ENCODE measurements around the gene KIF3C.
"Not testable (repeated sequence)": the region's sequence is repeated elsewhere in the genome, so short reads cannot be mapped to it uniquely, and the experiment has no call there.

KIF3C gene

GRCh38 chr2:25982273-25982967 lies at the start of gene KIF3C:
Gene KIF3C, minus strand, starts transcription at chr2:25982497. Its CDS starts 580 bp downstream, at chr2:25981917.
- DNase-seq, result peak; percentile 81

DNA sequence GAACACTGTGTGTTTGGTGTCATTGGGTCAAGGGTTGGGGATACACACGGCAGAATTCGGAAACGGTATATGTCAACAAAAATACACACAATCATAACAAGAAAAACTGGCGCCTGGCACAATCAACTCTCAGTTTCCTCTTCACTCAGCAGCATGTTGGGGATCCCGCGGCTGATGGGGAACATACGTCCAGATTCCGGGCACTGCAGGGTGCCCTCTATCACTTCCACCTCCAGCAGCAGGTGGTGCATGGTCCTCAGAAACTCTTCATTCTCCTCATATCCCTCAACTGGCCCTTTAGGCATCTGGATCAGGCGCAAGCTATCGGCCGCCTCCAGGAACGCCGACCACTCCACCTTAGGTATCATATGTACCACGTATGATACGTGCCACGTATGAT lies 45.8 kb upstream of the KIF3C start:
- DNase-seq, result not testable (repeated sequence)

- DNase-seq, result no peak
Measured at GRCh38 chr2:26025509-26025908, 43.2 kb upstream of the KIF3C start.

- no peak for DNase-seq
Measured at GRCh38 chr2:26024260-26024659, 42.0 kb upstream of the KIF3C start.

DNA sequence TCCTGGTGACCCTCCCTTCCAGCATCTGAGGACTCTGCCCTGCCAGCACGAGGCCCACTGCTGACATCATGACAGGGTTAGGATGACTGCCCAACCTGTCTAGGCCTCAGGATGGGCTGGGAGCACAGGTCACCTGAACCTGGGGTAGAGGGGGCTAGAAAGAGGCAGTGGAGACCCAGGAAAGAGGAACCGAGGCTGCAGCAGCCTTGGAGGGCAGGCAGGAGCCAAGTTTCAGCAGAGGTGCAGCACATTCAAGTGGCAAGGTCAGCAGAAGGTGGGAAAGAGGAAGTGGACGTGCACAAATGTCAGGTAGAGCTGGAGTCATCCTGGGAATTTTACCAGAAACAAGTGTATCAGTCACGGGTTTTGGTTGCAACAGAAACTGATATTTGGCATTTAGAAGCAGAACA lies 37.9 kb upstream of the KIF3C start:
- DNase-seq, result no peak

- DNase-seq, result peak; percentile 83
Measured at GRCh38 chr2:26018184-26019055, 36.1 kb upstream of the KIF3C start.

DNA sequence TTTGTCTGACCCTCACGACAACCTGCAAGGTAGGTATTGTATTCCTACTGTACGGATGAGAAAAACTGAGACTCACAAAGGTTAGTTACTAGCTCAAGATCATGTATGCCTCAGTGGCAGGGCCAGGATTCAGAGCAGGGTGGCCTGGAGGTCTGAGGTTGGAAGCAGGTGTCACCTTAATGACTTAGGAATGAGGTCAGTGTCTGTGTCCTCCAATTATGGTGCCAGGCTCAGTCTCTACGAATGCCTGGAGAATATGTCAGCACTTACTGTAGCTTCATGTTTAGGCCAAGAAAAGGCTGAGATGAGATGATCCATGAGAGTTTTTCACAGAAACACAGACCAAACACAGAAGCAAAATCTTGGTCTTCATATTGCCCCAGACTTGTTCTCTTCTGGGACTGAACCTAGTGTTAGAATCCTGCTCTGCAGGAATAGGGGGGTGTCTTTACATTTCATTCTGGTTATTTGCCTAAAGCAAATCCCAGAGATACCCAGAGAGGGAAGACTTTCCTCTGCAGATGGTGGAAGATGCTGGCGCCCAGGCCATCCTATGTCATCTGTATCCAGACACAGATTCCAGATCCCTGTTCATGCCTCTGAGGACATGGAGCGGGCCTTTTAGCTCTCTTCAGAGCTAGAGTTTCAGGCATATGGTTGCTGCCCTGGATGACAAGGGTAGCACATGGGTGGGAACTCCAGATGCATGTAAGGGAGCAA lies 35.3 kb upstream of the KIF3C start:
- no peak for DNase-seq

DNA sequence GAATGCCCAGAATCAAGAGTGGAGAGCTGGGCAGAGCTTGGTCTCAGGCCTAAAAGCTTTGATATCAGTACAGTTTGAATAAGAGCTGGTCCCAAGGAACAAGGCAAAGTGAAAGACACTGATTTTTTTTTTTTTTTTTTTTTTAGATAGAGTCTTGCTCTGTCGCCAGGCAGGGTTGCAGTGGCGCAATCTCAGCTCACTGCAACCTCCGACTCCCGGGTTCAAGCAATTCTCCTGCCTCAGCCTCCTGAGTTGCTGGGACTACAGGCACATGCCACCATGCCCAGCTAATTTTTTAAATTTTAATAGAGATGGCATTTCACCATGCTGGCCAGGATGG lies 34.4 kb upstream of the KIF3C start:
- DNase-seq, result not testable (repeated sequence)

DNA sequence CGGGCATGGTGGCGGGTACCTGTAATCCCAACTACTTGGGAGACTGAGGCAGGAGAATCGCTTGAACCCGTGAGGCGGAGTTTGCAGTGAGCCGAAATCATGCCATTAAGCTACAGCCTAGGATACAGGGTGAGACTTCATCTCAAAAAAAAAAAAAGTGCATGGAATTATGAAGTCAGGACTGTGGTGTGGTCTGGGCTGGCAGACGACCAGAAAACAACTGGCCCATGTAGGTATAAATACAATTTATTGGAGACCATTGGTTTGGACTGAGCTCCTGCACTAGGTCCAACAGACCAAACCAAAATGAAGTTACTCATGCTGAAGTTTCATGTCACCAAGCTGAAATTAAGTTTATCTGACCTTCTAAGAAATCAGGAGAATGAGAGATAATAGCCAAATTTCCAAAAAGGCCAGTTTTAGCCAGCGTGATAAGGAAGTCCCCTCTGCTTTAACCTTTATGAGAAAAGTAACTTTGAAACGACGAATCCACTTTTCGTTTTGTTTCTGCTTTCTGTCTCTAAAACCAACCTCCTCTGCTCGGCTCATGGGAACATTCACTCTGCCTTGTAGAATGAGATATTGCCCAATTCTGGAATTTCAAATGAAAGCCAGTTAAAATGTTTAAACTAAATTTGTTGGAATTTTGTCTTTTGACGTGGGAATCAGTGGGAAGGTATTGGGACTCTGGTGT lies 33.9 kb upstream of the KIF3C start:
- no peak for DNase-seq

- no peak for DNase-seq
Measured at GRCh38 chr2:26013668-26014067, 31.4 kb upstream of the KIF3C start.

- DNase-seq, result peak; percentile 35
Measured at GRCh38 chr2:26011990-26012856, 29.9 kb upstream of the KIF3C start.

GRCh38 chr2:26011609-26011989 lies 29.3 kb upstream of the KIF3C start:
- no peak for DNase-seq

DNA sequence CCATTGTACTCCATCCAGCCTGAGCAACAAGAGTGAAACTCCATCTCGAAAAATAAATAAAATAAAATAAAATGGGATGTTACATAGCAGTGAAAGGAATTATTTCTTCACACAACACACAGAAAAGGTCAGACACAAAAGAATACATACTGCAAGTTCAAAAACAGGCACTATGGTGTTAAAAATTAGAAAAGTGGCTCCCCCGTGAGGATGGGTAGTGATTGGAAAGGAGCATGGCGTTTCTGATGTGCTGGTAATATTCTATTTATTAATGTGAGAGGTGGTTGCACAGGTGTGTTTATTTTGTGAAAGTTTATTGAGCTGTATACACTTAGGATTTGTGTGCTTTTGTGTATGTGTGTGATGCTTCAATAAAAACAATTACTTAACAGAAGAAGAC lies 28.6 kb upstream of the KIF3C start:
- DNase-seq, result no peak

GRCh38 chr2:26009567-26009963 lies 27.3 kb upstream of the KIF3C start:
- peak; percentile 43 for DNase-seq

DNA sequence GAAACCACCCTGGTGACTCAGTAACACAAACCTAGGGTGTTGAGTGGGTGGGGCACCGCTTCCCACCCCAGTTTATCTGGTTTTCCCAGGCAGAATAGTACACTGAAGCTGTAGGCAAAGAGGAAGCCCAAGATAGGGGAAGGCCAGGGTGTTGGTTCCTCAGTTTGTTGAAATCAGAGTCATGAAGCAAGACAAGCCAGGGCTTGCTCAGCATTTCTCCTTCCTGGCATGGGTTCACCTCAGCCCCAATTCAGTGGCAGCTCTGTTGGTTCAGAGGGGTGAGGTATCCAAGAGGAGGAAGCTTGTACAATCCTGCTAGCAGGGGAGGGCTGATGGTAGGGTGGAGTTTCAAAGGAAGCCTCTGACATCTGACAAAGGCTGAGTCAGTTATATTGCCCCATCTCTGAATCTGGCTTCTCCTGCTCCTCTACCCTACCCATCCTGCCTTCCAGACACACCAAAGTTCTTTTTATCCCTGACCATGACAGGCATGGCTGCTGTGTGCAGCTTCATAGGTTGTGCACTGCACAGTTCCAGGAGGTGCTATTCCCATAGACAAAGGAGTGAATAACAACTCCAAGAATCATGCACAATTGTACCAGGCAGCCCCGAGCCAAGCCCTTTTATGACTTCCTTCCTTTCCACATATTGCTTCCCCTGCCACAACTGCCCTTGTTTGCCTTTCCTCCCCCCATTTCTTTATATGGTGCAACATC lies 26.7 kb upstream of the KIF3C start:
- peak; percentile 90 for DNase-seq

DNA sequence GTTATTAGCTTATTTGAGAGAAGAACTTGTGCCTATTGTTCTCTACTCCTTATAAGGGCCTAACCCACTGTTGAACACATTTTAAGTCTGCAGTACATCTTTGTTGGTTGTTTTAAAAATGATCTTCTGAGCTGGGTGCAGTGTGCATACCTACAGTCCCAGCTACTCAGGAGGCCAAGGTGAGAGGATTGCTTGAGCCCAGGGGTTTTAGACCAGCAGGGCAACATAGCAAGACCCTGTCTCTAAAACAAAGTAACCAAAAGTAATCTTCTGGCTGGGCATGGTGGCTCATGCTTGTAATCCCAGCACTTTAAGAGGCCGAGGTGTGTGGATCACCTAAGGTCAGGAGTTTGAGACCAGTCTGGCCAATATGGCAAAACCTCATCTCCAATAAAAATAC lies 25.8 kb upstream of the KIF3C start:
- no peak for DNase-seq

- DNase-seq, result peak; percentile 53
Measured at GRCh38 chr2:26002632-26003310, 20.5 kb upstream of the KIF3C start.

GRCh38 chr2:26001743-26002351 lies 19.6 kb upstream of the KIF3C start:
- DNase-seq, result no peak

DNA sequence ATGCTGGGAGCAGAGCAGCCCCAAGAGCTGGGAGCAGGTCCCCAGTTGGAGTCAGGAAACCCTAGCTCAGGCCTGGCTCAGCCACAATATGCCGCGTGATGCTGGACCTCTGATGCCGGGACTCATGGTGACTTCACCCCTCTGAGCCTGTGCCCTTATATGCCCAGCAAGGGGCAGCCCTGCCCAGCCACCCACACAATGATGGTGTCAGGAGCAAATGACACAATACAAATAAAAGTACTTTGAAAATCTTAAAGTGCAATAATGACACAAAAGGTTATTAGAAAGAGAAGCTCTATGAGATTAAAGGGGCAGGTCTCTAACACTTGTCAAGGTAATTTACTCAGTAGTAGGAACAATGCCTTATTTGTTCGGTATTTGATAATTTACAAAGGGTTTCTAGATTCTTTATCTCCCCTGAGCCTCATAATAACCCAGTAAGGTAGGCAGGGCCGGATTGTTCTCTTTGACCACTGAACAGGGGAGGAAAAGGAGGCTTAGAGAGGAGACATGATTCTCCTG lies 18.3 kb upstream of the KIF3C start:
- DNase-seq, result no peak

DNA sequence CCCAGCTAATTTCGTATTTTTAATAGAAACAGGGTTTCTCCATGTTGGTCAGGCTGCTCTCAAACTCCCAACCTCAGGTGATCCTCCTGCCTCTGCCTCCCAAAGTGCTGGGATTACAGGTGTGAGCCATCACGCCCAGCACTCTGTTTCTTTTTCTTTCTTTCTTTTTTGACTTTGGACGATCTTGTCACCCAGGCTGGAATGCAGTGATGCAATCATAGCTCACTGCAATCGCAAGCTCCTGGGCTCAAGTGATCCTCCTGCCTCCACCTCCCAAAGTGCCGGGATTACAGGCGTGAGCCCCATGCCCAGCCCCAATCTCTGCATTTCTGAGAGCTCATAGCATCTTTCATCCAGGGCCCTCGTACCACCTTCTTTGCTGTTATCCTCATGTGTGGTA lies 17.1 kb upstream of the KIF3C start:
- DNase-seq, result not testable (repeated sequence)

All from hematopoietic multipotent progenitor cell treated with erythropoietin and hydrocortisone succinate and interleukin-3 and kit ligand, for 6 days (in vitro differentiated cells).